EL (cell line): ENCODE measurements around the gene IL2RA.
"Not testable (repeated sequence)": the region's sequence is repeated elsewhere in the genome, so short reads cannot be mapped to it uniquely, and the experiment has no call there.

ENCODE experiments used
- DNase-seq: peaks from one replicate; pipeline ENCODE4 v3.0.0-alpha.2; 2016

Gene IL2RA

DNA sequence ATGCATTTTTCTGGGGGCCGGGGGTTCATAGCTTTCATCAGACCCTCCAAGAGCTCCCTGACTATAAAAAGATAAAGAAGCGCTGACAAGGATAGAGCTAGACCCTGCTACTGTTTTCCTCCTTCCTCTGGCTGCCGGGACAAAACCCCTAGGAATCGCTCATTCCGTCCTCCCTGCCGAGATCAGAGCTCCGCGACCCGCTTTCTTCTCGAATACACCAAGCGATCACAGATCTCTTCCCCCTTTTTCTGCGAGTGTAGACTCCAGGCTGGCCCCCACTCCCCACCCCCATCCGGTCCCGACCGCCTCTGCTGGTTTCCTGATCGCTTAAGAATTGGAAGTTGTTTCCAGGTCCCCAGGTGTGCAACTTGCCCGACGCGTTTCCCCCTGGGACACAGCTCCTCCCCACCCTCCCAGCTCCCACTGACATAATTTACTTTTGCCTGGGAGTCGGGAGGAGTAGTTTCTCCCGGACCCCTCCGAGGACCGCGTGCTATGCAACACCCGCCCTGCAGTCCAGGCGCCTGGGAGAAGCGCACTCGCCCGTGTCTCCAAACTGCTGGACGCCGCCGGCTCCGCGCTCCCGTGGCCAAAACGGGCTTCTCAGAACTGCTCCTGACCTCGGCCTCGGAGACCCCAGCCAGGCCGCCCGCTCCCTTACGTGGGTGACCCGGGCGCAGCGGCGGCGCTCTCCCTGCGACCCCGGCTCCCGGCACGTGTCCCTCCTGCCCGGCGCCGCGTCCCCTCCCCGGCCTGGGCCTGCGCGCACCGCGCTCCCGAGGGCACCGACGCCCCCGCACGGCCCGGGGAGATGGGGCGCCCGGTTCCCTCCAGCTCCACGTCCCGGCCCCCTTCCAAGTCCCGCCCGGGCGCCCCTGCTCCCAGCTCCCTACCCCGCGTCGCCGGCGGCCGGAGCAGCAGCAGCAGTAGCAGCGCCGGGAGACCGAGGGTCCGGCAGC is 85.4 kb downstream of the IL2RA start:
- peak; percentile 58 for DNase-seq

DNA sequence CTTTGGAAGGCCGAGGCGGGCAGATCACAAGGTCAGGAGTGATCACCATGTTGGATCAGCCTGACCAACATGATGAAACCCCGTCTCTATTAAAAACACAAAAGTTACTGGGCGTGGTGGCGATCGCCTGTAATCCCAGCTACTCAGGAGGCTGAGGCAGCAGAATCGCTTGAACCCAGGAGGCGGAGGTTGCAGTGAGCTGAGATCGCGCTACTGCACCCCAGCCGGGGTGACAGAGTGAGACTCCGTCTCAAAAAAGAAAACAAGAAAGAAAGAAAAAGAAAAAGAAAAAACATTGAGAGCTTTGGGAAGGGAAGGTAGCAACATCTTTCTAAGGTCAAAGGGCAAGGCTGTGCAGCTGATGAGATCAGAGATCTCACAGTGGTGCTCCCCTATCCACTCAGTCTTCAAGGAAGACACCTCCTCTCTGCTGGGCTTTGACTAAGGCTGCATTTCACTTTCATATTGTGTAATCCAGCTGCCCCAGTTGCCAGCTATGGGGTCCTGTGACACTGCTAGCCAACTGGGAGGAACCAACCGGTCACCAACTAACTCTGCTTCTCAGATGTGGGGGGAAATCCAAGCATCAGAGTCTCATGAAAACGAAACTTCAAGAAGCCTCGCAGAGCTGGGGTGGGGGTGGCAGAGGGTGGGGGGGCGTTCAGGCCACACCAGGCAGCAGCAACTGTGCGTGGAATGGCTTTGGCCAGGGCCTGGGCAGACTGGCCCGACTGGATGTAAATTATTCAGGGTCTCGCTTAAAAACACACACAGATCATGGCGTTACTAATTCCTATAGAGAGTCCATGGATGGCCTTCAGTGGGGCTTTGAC is 86.3 kb downstream of the IL2RA start:
- DNase-seq, result peak; percentile 47

GRCh38 chr10:5973069-5973468 is 89.1 kb downstream of the IL2RA start:
- DNase-seq, result no peak

DNA sequence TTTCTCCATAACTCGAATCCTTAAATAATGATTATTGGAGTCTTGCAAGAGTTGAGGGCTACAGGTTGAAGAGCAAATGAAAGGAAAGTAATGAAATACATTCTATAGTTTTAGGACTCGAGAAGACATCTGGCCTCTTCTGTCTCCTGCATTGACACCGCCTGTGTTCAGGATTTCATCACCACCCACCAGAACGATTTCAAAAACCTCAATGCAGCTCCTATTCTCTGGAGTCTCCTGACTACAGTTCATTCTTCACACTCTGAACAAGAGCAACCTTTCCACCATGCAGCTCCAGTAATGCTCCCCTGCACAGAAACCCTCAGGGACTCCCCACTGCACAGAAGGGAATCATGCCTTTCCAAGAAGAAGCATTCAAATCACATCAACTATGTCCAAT is 90.3 kb downstream of the IL2RA start:
- no peak for DNase-seq

- DNase-seq, result no peak
Measured at GRCh38 chr10:5971315-5971832, 90.8 kb downstream of the IL2RA start.

DNA sequence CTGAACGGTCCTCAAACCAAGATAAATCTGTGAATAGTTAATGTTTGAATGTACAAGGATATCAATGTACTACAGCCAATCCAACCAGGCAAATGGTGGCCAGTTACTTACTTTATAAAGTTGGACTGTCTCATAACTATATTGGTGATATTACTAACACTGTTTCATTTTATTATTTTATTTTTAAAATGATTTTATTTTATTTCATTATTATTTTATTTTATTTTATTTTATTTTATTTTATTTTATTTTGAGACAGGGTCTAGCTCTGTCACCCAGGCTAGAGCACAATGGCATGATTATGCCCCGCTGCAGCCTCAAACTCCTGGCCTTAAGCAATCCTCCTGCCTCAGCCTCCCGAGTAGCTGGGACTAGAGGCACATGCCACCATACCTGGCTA is 91.6 kb downstream of the IL2RA start:
- DNase-seq, result no peak

GRCh38 chr10:5970066-5970465 is 92.1 kb downstream of the IL2RA start:
- DNase-seq, result no peak

DNA sequence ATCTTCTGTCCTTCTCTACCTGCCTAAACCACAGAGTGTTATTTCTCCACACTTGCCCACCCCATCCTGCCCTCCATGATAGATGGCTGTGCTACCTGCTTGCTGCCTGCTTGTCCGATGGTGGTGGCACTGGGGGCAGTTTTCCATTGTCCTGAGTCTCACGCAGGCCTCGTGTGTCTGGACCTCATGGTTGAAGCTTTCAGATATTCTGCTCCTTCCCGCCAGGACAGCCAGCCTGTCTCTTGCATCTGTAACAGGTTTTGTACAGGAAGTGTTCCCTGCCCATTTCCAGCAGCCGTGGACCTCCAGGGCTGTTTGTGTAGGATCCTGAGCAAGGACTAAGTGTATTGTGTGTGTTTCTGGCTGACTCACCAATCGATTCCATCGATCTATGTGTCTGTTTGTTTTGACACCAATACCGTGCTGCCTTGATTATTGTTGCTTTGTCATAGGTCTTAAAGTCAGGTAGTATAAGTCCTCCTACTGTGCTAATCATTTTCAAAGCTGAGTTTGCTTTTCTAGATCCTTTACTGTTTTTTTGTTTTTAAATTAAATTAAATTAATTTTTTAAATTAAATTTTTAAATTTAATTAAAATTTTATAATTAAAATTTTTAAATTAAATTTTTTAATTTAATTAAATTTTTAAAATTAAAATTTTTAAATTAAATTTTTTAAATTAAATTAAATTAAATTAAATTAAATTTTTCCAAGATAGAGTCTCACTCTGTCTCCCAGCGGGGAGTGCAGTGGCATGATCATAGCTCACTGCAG is 93.3 kb downstream of the IL2RA start:
- no peak for DNase-seq

DNA sequence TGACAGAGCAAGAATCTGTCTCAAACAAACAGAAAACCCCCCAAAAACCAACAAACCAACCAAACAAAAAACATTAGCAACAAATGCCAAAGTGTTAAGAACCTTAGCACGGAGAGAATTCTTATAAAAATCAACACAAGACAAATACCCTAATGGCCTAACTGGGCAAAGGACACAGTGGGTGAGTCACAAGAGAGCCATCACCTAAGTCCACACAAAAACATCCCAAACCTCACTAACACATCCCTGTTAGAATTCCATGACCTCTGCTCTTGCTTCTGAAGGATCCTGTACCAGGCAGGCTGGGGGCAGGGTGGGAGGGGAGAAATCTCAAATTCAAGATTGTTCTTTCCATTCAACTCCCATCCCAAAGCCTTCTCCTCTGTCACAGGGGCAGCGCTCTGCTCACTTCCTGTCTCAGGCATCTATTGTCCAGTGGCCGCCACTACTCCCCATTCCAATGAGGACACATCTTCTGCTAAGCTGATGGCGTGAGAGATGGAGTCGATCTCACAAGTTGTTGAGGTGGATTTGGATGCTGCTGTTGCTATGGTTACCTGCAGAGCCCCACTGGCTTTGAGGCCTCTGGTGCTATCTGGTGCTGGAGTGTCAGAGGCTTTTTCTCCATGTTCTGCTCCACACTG is 94.0 kb downstream of the IL2RA start:
- no peak for DNase-seq

DNA sequence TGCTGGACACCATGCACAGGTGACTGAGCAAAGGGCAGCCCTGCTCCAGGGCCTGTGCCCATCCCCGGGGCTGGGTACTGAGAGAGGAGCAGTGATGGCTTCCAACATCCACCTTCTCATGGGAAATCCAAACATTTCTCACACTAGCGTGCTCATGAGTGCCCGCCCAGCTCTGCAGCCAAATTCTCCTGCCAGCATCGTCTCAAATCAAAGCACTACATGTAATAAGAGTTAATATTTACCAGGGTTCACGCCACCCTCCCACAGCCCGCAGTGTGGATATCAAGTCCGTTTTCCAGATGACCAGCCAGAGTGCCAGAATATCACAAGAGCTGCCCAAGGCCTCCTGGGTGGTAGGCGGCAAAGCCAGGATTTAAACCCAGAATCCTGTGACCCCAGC is 96.9 kb downstream of the IL2RA start:
- no peak for DNase-seq

DNA sequence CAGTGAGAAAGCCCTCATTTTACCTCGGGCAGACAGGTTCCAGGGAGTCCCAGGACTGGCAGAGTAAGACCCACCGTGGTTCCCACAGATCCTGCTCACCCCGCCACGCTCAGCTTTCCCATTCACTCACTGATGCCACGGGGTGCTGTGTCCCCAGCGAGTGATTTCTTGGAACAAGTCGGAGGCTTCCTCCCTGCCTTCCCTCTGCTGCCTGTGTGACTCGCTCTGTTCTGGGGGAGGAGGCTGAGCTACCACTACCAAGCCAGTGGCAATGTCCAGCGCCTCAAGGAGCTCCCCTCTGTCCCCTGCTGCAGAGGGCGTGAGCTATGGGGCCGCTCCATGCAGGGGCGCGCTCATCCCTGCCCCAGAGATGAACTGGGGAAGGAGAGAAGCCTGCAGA is 97.4 kb downstream of the IL2RA start:
- no peak for DNase-seq

GRCh38 chr10:5963591-5963990 is 98.6 kb downstream of the IL2RA start:
- DNase-seq, result no peak

DNA sequence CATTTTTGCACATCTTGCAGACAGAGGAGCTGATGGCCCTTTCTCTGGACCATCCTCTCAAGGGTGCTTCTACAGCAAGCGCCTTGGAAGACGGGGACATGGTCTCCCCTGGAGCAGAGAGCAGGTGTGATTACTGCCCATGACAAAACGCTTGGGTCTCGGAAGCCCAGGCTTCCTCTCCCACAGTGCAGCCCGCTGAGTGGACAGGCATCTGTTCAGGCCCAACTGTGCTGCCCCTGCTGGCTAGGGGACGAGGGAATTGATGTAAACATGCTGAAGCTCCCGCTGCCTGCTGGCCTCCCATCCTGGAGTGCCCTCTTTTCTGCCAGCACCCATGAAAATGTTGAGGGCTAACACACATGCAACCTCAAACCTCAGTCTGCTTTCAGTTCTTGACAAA is 99.1 kb downstream of the IL2RA start:
- DNase-seq, result no peak

DNA sequence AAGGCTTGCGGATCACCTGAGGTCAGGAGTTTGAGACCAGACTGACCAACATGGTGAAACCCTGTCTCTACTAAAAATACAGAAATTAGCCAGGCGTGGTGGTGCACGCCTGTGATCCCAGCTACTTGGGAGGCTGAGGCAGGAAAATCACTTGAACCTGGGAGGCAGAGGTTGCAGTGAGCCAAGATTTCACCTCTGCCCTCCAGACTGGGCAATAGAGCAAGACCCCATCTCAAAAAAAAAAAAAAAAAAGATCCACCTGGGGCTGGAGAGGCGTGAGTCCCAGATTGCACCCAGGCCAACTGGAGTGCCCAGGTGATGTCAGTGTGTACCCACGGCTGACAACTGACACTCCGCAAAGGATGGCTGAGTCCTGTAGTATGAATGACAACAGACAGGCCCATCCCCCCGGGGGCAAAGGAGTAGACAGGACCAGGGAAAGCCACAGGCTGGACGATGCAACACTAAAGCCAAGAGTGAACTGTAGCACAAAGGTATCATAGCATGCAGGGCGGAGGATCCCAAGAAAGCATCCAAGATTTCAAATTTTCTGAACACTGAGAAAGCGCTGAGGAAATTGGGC is 99.7 kb downstream of the IL2RA start:
- not testable (repeated sequence) for DNase-seq

DNA sequence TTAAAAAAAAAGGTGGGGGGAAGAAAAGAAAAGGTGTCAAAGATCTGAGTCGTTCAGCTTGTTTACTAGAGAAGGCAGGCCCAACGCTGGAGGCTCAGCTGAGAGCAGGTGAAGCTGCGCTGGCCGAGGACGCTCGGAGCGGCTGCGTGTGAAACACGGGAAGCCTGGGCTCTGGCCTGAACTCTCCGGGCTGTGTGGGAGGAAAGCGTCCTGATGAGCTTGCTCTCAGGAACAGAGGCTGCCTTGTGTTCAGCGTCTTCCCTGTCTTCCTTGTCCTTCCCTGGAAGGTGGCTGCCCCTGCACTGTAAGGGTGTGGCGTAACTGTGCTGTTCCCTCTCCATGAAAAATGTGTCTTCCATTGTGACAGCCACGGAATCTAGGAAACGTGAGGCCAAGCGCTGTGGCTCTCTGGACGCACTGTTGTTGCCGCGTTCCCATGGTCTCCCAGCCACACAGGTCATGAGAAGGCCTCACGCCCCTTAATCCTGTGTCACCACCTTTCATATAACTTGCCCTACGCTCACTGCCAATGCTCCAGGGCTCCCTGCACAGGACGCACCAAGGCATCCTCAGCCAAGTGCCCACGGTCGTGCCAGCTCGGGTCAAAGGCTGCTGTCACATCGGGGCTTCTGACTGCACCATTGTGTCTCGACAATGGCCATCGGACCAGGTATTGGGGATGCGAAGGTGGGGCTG is 100.6 kb downstream of the IL2RA start:
- DNase-seq, result no peak

DNA sequence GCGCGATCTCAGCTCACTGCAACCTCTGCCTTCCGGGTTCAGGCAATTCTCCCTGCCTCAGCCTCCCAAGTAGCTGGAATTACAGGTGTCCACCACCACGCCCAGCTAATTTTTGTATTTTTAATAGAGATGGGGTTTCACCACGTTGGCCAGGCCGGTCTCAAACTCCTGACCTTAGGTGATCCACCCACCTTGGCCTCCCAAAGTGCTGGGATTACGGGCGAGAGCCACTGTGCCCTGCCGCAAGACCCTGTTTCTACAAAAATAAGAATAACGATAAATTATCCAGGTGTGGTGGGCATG is 101.2 kb downstream of the IL2RA start:
- DNase-seq, result not testable (repeated sequence)
